H1 (cell line): ENCODE data around the gene ENO2. TPM values are rescaled to one million over a fixed set of nuclear protein-coding genes. Genes with fewer than 3 reads are reported as not detected.
A peak's percentile ranks its signal among the peaks of the same experiment; 100 is the strongest.

Experiments
- ATF2 ChIP-seq: IDR thresholded peaks from 2 replicates; pipeline ENCODE4 v1.6.1; 2012; ENCODE audit warnings: low read length, inconsistent platforms
- CBX8 ChIP-seq: fragments of 300-800, 300-1000 bp; sonication (generic); IDR thresholded peaks from 2 replicates; pipeline ENCODE4 v1.7.1; 2016; ENCODE audit warnings: low read depth, low read length, borderline replicate concordance
- CHD7 ChIP-seq: fragments of 300-600 bp; sonication (generic); IDR thresholded peaks from 2 replicates; pipeline ENCODE4 v1.7.1; 2012; ENCODE audit warnings: low read length, moderate library complexity, mild to moderate bottlenecking, inconsistent platforms; ENCODE audit not compliant: insufficient replicate concordance
- GABPA ChIP-seq: IDR thresholded peaks from 2 replicates; pipeline ENCODE4 v1.6.1; 2011; ENCODE audit warnings: mild to moderate bottlenecking, low read length, moderate library complexity, borderline replicate concordance; ENCODE audit not compliant: insufficient read depth
- KDM5A ChIP-seq: fragments of 200-600 bp; IDR thresholded peaks from 2 replicates; pipeline ENCODE4 v1.7.1; 2012; ENCODE audit warnings: mild to moderate bottlenecking, low read length, inconsistent platforms, mixed read lengths
- SIRT6 ChIP-seq: IDR thresholded peaks from one replicate; pipeline ENCODE4 v1.7.1; 2012; ENCODE audit warnings: low read length, inconsistent platforms
- SIX5 ChIP-seq: IDR thresholded peaks from 2 replicates; pipeline ENCODE4 v1.6.1; 2011; ENCODE audit warnings: mild to moderate bottlenecking, low read depth, low read length
- SP2 ChIP-seq: IDR thresholded peaks from 2 replicates; pipeline ENCODE4 v1.6.1; 2012; ENCODE audit warnings: mild to moderate bottlenecking, low read length, inconsistent platforms
- TAF1 ChIP-seq: IDR thresholded peaks from 2 replicates; pipeline ENCODE4 v1.6.1; 2011; ENCODE audit warnings: mild to moderate bottlenecking, low read depth, low read length
- TEAD4 ChIP-seq: IDR thresholded peaks from 2 replicates; pipeline ENCODE4 v1.6.1; 2012; ENCODE audit warnings: low read depth, low read length, inconsistent platforms, mixed read lengths
- polyA plus RNA-seq, 7 experiments: library from polyadenylated mRNA; depleted of rRNA in 3 of 7; stranded (reverse) in 5 of 7; unstranded in 2 of 7; fragments of >200 nt in 5 of 7; fragments of 200-250 nt in 2 of 7; gene quantifications; 1 replicate in 5 of 7; 2 replicates in 1 of 7; 4 replicates in 1 of 7; pipeline versions ENCODE4 v1.2.1 to v1.2.3, GENCODE V29; 2011 to 2013; ENCODE audit warnings: missing spikeins in 2 of 7, mixed read lengths in 2 of 7
- total RNA-seq: library from RNA; stranded (reverse); fragmentation: NEBNext Ultra II Directional; extraction: Animal tissue kit (Norgen Biotek cat#: 25700); gene quantifications from 2 replicates; pipeline ENCODE4 v1.2.1, GENCODE V29; 2021

The ENO2 gene
- total and polyA plus RNA-seq, 2 of the 8 experiments (the other 6 are each of a cell fraction or from before 2014, with no cell fraction given) = 92.4 to 102 TPM

- TF ChIP-seq CHD7 (no peak), SIRT6 (no peak), SIX5 (no peak), CBX8 (no peak), GABPA (no peak), ATF2 (no peak), TAF1 (0 out of 2 replicates have a peak, but pooled peaks have one; percentile 13), KDM5A (no peak), TEAD4 (no peak), SP2 (no peak)
Observed at GRCh38 chr12:6928022-6928702, 13.8 kb downstream of the ENO2 start (continued).
